Hepatocyte (in vitro differentiated cells): ENCODE data around the gene FHOD3. TPM values are rescaled to one million over a fixed set of nuclear protein-coding genes. Genes with fewer than 3 reads are reported as not detected.
A peak's percentile ranks its signal among the peaks of the same experiment; 100 is the strongest.

ENCODE experiments used
- DNase-seq: peaks from one replicate; pipeline ENCODE4 v3.0.0-alpha.2; 2016; ENCODE audit warnings: low spot score
- H2AFZ ChIP-seq: fragments of 200-600 bp; sonication (generic); 2 replicates; pipeline ENCODE4 v1.6.0; 2016; ENCODE audit warnings: antibody characterized with exemption, mild to moderate bottlenecking
- H3K27ac ChIP-seq: fragments of 200-600 bp; sonication (generic); 2 replicates; pipeline ENCODE4 v1.5.1; 2016; ENCODE audit warnings: mild to moderate bottlenecking
- H3K27me3 ChIP-seq: fragments of 200-600 bp; sonication (generic); 2 replicates; pipeline ENCODE4 v1.6.1; 2016
- H3K36me3 ChIP-seq: fragments of 200-600 bp; sonication (generic); replicated peaks from 2 replicates; pipeline ENCODE4 v1.5.1; 2016; ENCODE audit warnings: low read depth; ENCODE audit not compliant: insufficient read depth
- H3K4me1 ChIP-seq: fragments of 200-600 bp; sonication (generic); 2 replicates; pipeline ENCODE4 v1.5.1; 2016; ENCODE audit warnings: mild to moderate bottlenecking, moderate library complexity; ENCODE audit not compliant: insufficient read depth
- H3K4me2 ChIP-seq: fragments of 200-600 bp; sonication (generic); 2 replicates; pipeline ENCODE4 v1.6.0; 2016
- H3K4me3 ChIP-seq: fragments of 200-600 bp; sonication (generic); 2 replicates; pipeline ENCODE4 v1.5.1; 2016; ENCODE audit warnings: mild to moderate bottlenecking
- H3K79me2 ChIP-seq: fragments of 200-600 bp; sonication (generic); 2 replicates; pipeline ENCODE4 v1.6.0; 2017; ENCODE audit warnings: mild to moderate bottlenecking
- H3K9me2 ChIP-seq: fragments of 200-600 bp; sonication (generic); replicated peaks from 2 replicates; pipeline ENCODE4 v1.6.0; 2017; ENCODE audit warnings: mild to moderate bottlenecking; ENCODE audit not compliant: insufficient read depth
- H3K9me3 ChIP-seq: fragments of 200-600 bp; sonication (generic); 2 replicates; pipeline ENCODE4 v1.5.1; 2016; ENCODE audit warnings: low read depth, mild to moderate bottlenecking
- H4K20me1 ChIP-seq: fragments of 200-600 bp; sonication (generic); 2 replicates; pipeline ENCODE4 v1.6.0; 2016; ENCODE audit warnings: mild to moderate bottlenecking; ENCODE audit not compliant: insufficient read depth, poor library complexity, severe bottlenecking
- CTCF ChIP-seq: fragments of 200-600 bp; sonication (generic); IDR thresholded peaks from 2 replicates; pipeline ENCODE4 v1.5.1; 2016; ENCODE audit warnings: antibody characterized with exemption, mild to moderate bottlenecking; ENCODE audit not compliant: poor library complexity
- EZH2 ChIP-seq: fragments of 200-600 bp; sonication (generic); IDR thresholded peaks from 2 replicates; pipeline ENCODE4 v1.6.1; 2016; ENCODE audit warnings: antibody characterized with exemption, mild to moderate bottlenecking, borderline replicate concordance
- EZH2phosphoT487 ChIP-seq: fragments of 200-600 bp; sonication (generic); IDR thresholded peaks from one replicate; pipeline ENCODE4 v1.6.1; 2018; ENCODE audit warnings: antibody characterized with exemption, mild to moderate bottlenecking, low read depth, moderate library complexity; ENCODE audit not compliant: unreplicated experiment, severe bottlenecking
- WGBS: methylation state at CpG from one replicate; pipeline ENCODE4 v1.1.6; 2016; ENCODE audit warnings: low lambda C conversion rate; ENCODE audit errors: missing lambda C conversion rate; 5-methylcytosine and 5-hydroxymethylcytosine counted together
- polyA plus RNA-seq: library from polyadenylated mRNA; unstranded; fragments of >200 nt; fragmentation: Nextera tagmentation; extraction: Ambion mirVana; gene quantifications from 2 replicates; pipeline ENCODE4 v1.2.1, GENCODE V29; 2016
- total RNA-seq: library from RNA; depleted of rRNA; stranded (reverse); fragments of >200 nt; gene quantifications from 2 replicates; pipeline ENCODE4 v1.2.3, GENCODE V29; 2014

FHOD3 gene
- total and polyA plus RNA-seq, 2 experiments from 2014 or later = 1.7 to 2.7 TPM

DNA sequence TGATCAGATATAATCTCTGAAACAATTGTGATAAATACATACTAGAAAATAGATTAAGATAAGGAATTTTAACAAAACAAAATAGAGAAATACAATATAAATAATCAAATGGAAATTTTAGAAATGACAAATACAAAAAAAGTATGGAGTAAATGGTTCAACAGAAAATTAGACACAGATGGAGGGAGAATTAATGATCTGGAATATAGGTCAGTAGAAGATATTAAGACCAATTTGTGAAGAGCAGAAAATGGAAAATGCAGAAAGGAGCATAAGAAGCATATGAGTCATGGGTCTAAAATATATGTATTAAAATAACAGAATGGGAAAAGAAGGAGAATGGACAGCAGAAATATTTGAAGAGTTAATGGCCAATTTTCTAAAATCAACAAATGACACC lies 44.4 kb downstream of the FHOD3 start:
- H3K79me2 ChIP-seq = no peaks in the 10 kb centered on the region
- no peak overlapping the region for H2AFZ ChIP-seq
- no peak overlapping the region for H3K27ac ChIP-seq
- peaks cover 9% of the 10 kb centered on the region for H3K4me1 ChIP-seq
- no peaks in the 10 kb centered on the region for H3K27me3 ChIP-seq
- no peaks in the 10 kb centered on the region for H3K9me3 ChIP-seq
- H3K4me2 ChIP-seq = no peak overlapping the region
- no peaks in the 10 kb centered on the region for H3K36me3 ChIP-seq
- H4K20me1 ChIP-seq = no peaks in the 10 kb centered on the region
- no peak for DNase-seq
- no peak overlapping the region for H3K4me3 ChIP-seq
- no peak for TF ChIP-seq EZH2phosphoT487
- no peak for TF ChIP-seq CTCF
- no peak for TF ChIP-seq EZH2
- H3K9me2 ChIP-seq = no peaks in the 10 kb centered on the region

- TF ChIP-seq EZH2 (no peak), EZH2phosphoT487 (no peak), CTCF (no peak)
- Histone ChIP-seq H3K4me2 (no peak overlapping the region), H3K4me3 (no peak overlapping the region), H4K20me1 (no peaks in the 10 kb centered on the region), H3K9me2 (no peaks in the 10 kb centered on the region), H3K9me3 (no peaks in the 10 kb centered on the region), H3K36me3 (no peaks in the 10 kb centered on the region), H2AFZ (no peak overlapping the region), H3K79me2 (no peaks in the 10 kb centered on the region), H3K27me3 (no peaks in the 10 kb centered on the region), H3K4me1 (peaks cover 7% of the 10 kb centered on the region), H3K27ac (no peak overlapping the region)
- DNase-seq = no peak
- 85% methylated on average over 3 of the region's 3 CpGs for WGBS
Observed at GRCh38 chr18:36348331-36348730, 50.8 kb downstream of the FHOD3 start.

DNA sequence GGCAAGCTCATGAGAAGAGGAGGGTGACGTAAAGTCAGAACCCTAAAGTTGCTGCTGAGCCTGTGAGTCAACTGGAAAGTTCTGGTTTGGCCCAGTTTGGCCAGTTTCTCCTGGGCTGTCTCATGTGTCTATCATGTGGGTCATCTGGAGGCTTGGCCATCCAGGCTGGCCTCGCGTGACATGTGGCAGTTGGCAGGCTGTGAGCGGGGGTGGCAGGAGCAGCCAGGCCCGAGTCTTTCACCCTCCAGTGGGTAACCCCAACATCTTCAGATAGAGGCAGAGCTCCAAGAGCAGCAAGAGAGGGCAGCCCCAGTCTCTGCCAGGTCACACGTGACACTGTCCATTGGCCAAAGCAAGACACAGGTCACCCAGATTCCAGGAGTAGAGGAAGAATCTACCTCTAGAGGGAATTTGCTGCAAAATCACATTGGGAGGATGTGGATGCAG lies 51.5 kb downstream of the FHOD3 start:
- Histone ChIP-seq H3K79me2 (no peaks in the 10 kb centered on the region), H3K4me2 (peak overlapping the region; percentile 18), H3K27me3 (no peaks in the 10 kb centered on the region), H3K36me3 (no peaks in the 10 kb centered on the region), H4K20me1 (no peaks in the 10 kb centered on the region), H3K27ac (no peak overlapping the region), H2AFZ (no peak overlapping the region), H3K4me3 (no peak overlapping the region), H3K9me2 (no peaks in the 10 kb centered on the region), H3K9me3 (no peaks in the 10 kb centered on the region), H3K4me1 (peaks cover 7% of the 10 kb centered on the region)
- DNase-seq = no peak
- TF ChIP-seq EZH2phosphoT487 (no peak), CTCF (no peak), EZH2 (no peak)
- WGBS = 94% methylated on average over 6 of the region's 6 CpGs

GRCh38 chr18:36349552-36349951 lies 52.0 kb downstream of the FHOD3 start:
- peak; percentile 30 for DNase-seq
- H3K36me3 ChIP-seq = no peaks in the 10 kb centered on the region
- no peak overlapping the region for H3K4me3 ChIP-seq
- H2AFZ ChIP-seq = no peak overlapping the region
- no peak for TF ChIP-seq CTCF
- TF ChIP-seq EZH2phosphoT487 = no peak
- TF ChIP-seq EZH2 = no peak
- no peaks in the 10 kb centered on the region for H3K79me2 ChIP-seq
- peak overlapping the region; percentile 53 for H3K27ac ChIP-seq
- H3K27me3 ChIP-seq = no peaks in the 10 kb centered on the region
- no peaks in the 10 kb centered on the region for H3K9me2 ChIP-seq
- H3K9me3 ChIP-seq = no peaks in the 10 kb centered on the region
- peaks cover 7% of the 10 kb centered on the region for H3K4me1 ChIP-seq
- WGBS = 58% methylated on average over 6 of the region's 6 CpGs
- no peaks in the 10 kb centered on the region for H4K20me1 ChIP-seq
- peak overlapping the region; percentile 18 for H3K4me2 ChIP-seq
